ENCODE measurements around the gene RBM47. TPM values are rescaled to one million over a fixed set of nuclear protein-coding genes. Genes with fewer than 3 reads are reported as not detected.

The RBM47 gene
- total RNA-seq, 1 experiment from 2014 or later: 70.3 TPM

- Histone ChIP-seq H3K27me3 (ENCODE audit: insufficient read depth, low read length) (no peaks in the 10 kb centered on the region), H2AFZ (ENCODE audit: low read length) (no peak overlapping the region), H3K27ac (ENCODE audit: insufficient read length, low read depth, low read length) (no peak overlapping the region), H4K20me1 (ENCODE audit: control insufficient read depth, insufficient read depth, insufficient read length) (no peaks in the 10 kb centered on the region), H2BK20ac (ENCODE audit: low read depth, low read length, poor library complexity, severe bottlenecking) (no peak overlapping the region), H3K4me2 (ENCODE audit: insufficient read depth, insufficient read length, low read length) (no peak overlapping the region), H4K5ac (ENCODE audit: insufficient read length, low read depth, low read length) (no peak overlapping the region), H2BK5ac (ENCODE audit: insufficient read length, low read length) (no peak overlapping the region), H2BK12ac (ENCODE audit: insufficient read length, low read depth, low read length) (no peak overlapping the region), H3K14ac (ENCODE audit: insufficient read depth, low read length) (no peak overlapping the region), H3T11ph (ENCODE audit: low read length) (no peak overlapping the region), H3K23me2 (ENCODE audit: insufficient read length, low read depth, low read length, poor library complexity, severe bottlenecking) (no peaks in the 10 kb centered on the region), H4K91ac (ENCODE audit: insufficient read length, low read depth, low read length) (no peak overlapping the region), H2AK5ac (ENCODE audit: insufficient read length, low read length) (no peak overlapping the region), H3K79me1 (ENCODE audit: insufficient read depth, low read depth, low read length, poor library complexity, severe bottlenecking) (no peaks in the 10 kb centered on the region), H3K9ac (ENCODE audit: extremely low read depth, insufficient read length, low read length) (no peak overlapping the region), H3K18ac (ENCODE audit: insufficient read length, low read depth, low read length) (no peak overlapping the region), H3K23ac (ENCODE audit: insufficient read length, low read depth, low read length) (no peak overlapping the region), H3K56ac (ENCODE audit: insufficient read length, low read depth, low read length) (no peak overlapping the region), H2BK15ac (ENCODE audit: low read depth, low read length) (no peak overlapping the region), H3K4ac (ENCODE audit: low read depth, low read length) (no peak overlapping the region), H3K79me2 (ENCODE audit: insufficient read depth, low read length) (no peaks in the 10 kb centered on the region), H4K8ac (replicated peaks; ENCODE audit: insufficient read length, low read depth, low read length) (no peak overlapping the region), H3K4me1 (ENCODE audit: insufficient read depth, low read length) (peaks cover 2% of the 10 kb centered on the region; the same call in 1 of the 2 replicates), H2BK120ac (ENCODE audit: low read depth, low read length, poor library complexity, severe bottlenecking) (no peak overlapping the region), H3K9me3 (ENCODE audit: control insufficient read depth, low read depth, low read length) (no peaks in the 10 kb centered on the region)
- H3K9me3 Mint-ChIP-seq: no peaks in the 10 kb centered on the region
- H3K4me1 Mint-ChIP-seq: peaks cover 15 to 16% of the 10 kb centered on the region in 2 experiments
- no peak overlapping the region for H3K4me3 Mint-ChIP-seq
- H3K36me3 Mint-ChIP-seq (ENCODE audit: insufficient read depth in 1 of 3, low read depth in 3 of 3): peaks cover 0 to 6% (median 5%) of the 10 kb centered on the region in 3 experiments; a peak in 3 of 7 replicates
- no peak for TF ChIP-seq CTCF (conservative IDR thresholded peaks at IDR 0.05)
- no peaks in the 10 kb centered on the region for H3K27me3 Mint-ChIP-seq (ENCODE audit: low read depth)
- WGBS (ENCODE audit: extremely low coverage, insufficient read length, low lambda C conversion rate): no CpG with 5 or more reads among the region's 7 CpGs
- DNase-seq: no peak
- H3K27ac Mint-ChIP-seq: peak overlapping the region in 1 of 3 experiments; percentile 64; a peak in 1 of 7 replicates
Measured at GRCh38 chr4:40523581-40523980, 106.1 kb downstream of the RBM47 start.

All from H9 (cell line).